Erythroblast (primary cell): ENCODE measurements around the gene ZNF609.

Source experiments
- GATA1 ChIP-seq: IDR thresholded peaks from 2 replicates; pipeline ENCODE4 v1.6.1; 2011; ENCODE audit warnings: low read depth, mild to moderate bottlenecking, control low read depth, low read length, moderate library complexity
- POLR2A ChIP-seq: IDR thresholded peaks from 2 replicates; pipeline ENCODE4 v1.6.1; 2011; ENCODE audit warnings: mild to moderate bottlenecking, low read length

GRCh38 chr15:64461721-64462162, 1.4 kb downstream of the ZNF609 start:
- TF ChIP-seq POLR2A: no peak
- no peak for TF ChIP-seq GATA1
